Hematopoietic multipotent progenitor cell treated with erythropoietin and hydrocortisone succinate and interleukin-3 and kit ligand, for 6 days (in vitro differentiated cells): ENCODE results near the gene SSX2.
"Not testable (repeated sequence)": the region's sequence is repeated elsewhere in the genome, so short reads cannot be mapped to it uniquely, and the experiment has no call there.

Experiments
- DNase-seq: peaks from one replicate; pipeline ENCODE4 v3.0.0-alpha.2; 2015

Gene SSX2

GRCh38 chrX:52707078-52707477, at the start of gene SSX2:
TSS of gene SSX2 (minus strand) at chrX:52707178. CDS start at chrX:52705749, 1,429 bp downstream.
- DNase-seq: not testable (repeated sequence)

- DNase-seq: not testable (repeated sequence)
Measured at GRCh38 chrX:52750952-52751351, 44.0 kb upstream of the SSX2 start, which contains the start of gene SSX2B. TSS of gene SSX2B (plus strand) at chrX:52751252. CDS start at chrX:52752681, 1,429 bp downstream.

- DNase-seq: not testable (repeated sequence)
Measured at GRCh38 chrX:52692034-52692433, 14.9 kb downstream of the SSX2 start.

GRCh38 chrX:52662218-52662617, 44.8 kb downstream of the SSX2 start:
- not testable (repeated sequence) for DNase-seq

GRCh38 chrX:52655475-52655874, 51.5 kb downstream of the SSX2 start:
- not testable (repeated sequence) for DNase-seq

GRCh38 chrX:52654800-52655199, 52.2 kb downstream of the SSX2 start, which contains the start of gene SSX7:
TSS of gene SSX7 (minus strand) at chrX:52654900. CDS start at chrX:52653472, 1,428 bp downstream.
- not testable (repeated sequence) for DNase-seq

- DNase-seq: not testable (repeated sequence)
Measured at GRCh38 chrX:52650676-52651075, 56.3 kb downstream of the SSX2 start.

- DNase-seq: not testable (repeated sequence)
Measured at GRCh38 chrX:52648956-52649355, 58.0 kb downstream of the SSX2 start.
